H9 (cell line): ENCODE results near the gene ANKRD44. TPM values are rescaled to one million over a fixed set of nuclear protein-coding genes. Genes with fewer than 3 reads are reported as not detected.

Experiments
- DNase-seq: peaks from one replicate; pipeline ENCODE4 v3.0.0-alpha.2; 2017
- H2AFZ ChIP-seq: one replicate; pipeline ENCODE4 v1.6.1; 2013; ENCODE audit warnings: mild to moderate bottlenecking, low read length, control low read depth, moderate library complexity
- H2AK5ac ChIP-seq: 2 replicates; pipeline ENCODE4 v1.6.1; 2013; ENCODE audit warnings: low read length, control low read depth, mixed read lengths; ENCODE audit not compliant: insufficient read length
- H2BK120ac ChIP-seq: one replicate; pipeline ENCODE4 v1.6.1; 2013; ENCODE audit warnings: low read depth, mild to moderate bottlenecking, low read length, control low read depth, inconsistent platforms; ENCODE audit not compliant: poor library complexity, severe bottlenecking
- H2BK12ac ChIP-seq: 2 replicates; pipeline ENCODE4 v1.6.1; 2013; ENCODE audit warnings: low read length, control low read depth, mixed read lengths, low read depth; ENCODE audit not compliant: insufficient read length
- H2BK15ac ChIP-seq: 2 replicates; pipeline ENCODE4 v1.6.1; 2013; ENCODE audit warnings: low read depth, low read length, control low read depth
- H2BK20ac ChIP-seq: one replicate; pipeline ENCODE4 v1.6.1; 2013; ENCODE audit warnings: low read depth, mild to moderate bottlenecking, low read length, control low read depth, inconsistent platforms; ENCODE audit not compliant: poor library complexity, severe bottlenecking
- H2BK5ac ChIP-seq: 2 replicates; pipeline ENCODE4 v1.6.1; 2013; ENCODE audit warnings: low read length, control low read depth, mixed read lengths; ENCODE audit not compliant: insufficient read length
- H3K14ac ChIP-seq: 2 replicates; pipeline ENCODE4 v1.6.1; 2013; ENCODE audit warnings: low read length, control low read depth; ENCODE audit not compliant: insufficient read depth
- H3K18ac ChIP-seq: 2 replicates; pipeline ENCODE4 v1.6.1; 2013; ENCODE audit warnings: low read depth, mild to moderate bottlenecking, mixed read lengths, low read length, control low read depth; ENCODE audit not compliant: insufficient read length
- H3K23ac ChIP-seq: 2 replicates; pipeline ENCODE4 v1.6.1; 2013; ENCODE audit warnings: low read length, control low read depth, mixed read lengths, low read depth; ENCODE audit not compliant: insufficient read length
- H3K23me2 ChIP-seq: 2 replicates; pipeline ENCODE4 v1.6.1; 2013; ENCODE audit warnings: low read depth, mild to moderate bottlenecking, mixed read lengths, low read length, control low read depth; ENCODE audit not compliant: insufficient read length, poor library complexity, severe bottlenecking
- H3K27ac ChIP-seq: 2 replicates; pipeline ENCODE4 v1.5.1; 2013; ENCODE audit warnings: low read length, control low read depth, mixed read lengths, low read depth; ENCODE audit not compliant: insufficient read length
- H3K27me3 ChIP-seq: 2 replicates; pipeline ENCODE4 v1.6.1; 2013; ENCODE audit warnings: low read length, control low read depth, inconsistent platforms; ENCODE audit not compliant: insufficient read depth
- H3K4ac ChIP-seq: 2 replicates; pipeline ENCODE4 v1.6.1; 2013; ENCODE audit warnings: low read depth, mild to moderate bottlenecking, control low read depth, inconsistent platforms, low read length, moderate library complexity
- H3K4me1 ChIP-seq: 2 replicates; pipeline ENCODE4 v1.6.1; 2013; ENCODE audit warnings: low read length, control low read depth, inconsistent platforms; ENCODE audit not compliant: insufficient read depth
- H3K4me2 ChIP-seq: 2 replicates; pipeline ENCODE4 v1.6.1; 2013; ENCODE audit warnings: low read length, control low read depth, mixed read lengths; ENCODE audit not compliant: insufficient read length, insufficient read depth
- H3K56ac ChIP-seq: 2 replicates; pipeline ENCODE4 v1.6.1; 2013; ENCODE audit warnings: low read depth, mild to moderate bottlenecking, mixed read lengths, low read length, control low read depth; ENCODE audit not compliant: insufficient read length
- H3K79me1 ChIP-seq: 2 replicates; pipeline ENCODE4 v1.6.1; 2013; ENCODE audit warnings: low read depth, mild to moderate bottlenecking, moderate library complexity, low read length, control low read depth, inconsistent platforms; ENCODE audit not compliant: insufficient read depth, poor library complexity, severe bottlenecking
- H3K79me2 ChIP-seq: 2 replicates; pipeline ENCODE4 v1.6.1; 2013; ENCODE audit warnings: low read length, control low read depth, inconsistent platforms; ENCODE audit not compliant: insufficient read depth
- H3K9ac ChIP-seq: 2 replicates; pipeline ENCODE4 v1.6.1; 2013; ENCODE audit warnings: low read length, control low read depth, mixed read lengths; ENCODE audit not compliant: insufficient read length; ENCODE audit errors: extremely low read depth
- H3K9me3 ChIP-seq: one replicate; pipeline ENCODE4 v1.6.1; 2013; ENCODE audit warnings: low read depth, low read length, inconsistent platforms; ENCODE audit not compliant: control insufficient read depth
- H3T11ph ChIP-seq: one replicate; pipeline ENCODE4 v1.6.1; 2013; ENCODE audit warnings: mild to moderate bottlenecking, low read length, control low read depth, inconsistent platforms
- H4K20me1 ChIP-seq: one replicate; pipeline ENCODE4 v1.6.1; 2013; ENCODE audit not compliant: control insufficient read depth, insufficient read length, insufficient read depth
- H4K5ac ChIP-seq: 2 replicates; pipeline ENCODE4 v1.6.1; 2013; ENCODE audit warnings: low read depth, mild to moderate bottlenecking, mixed read lengths, low read length, control low read depth; ENCODE audit not compliant: insufficient read length
- H4K8ac ChIP-seq: replicated peaks from 2 replicates; pipeline ENCODE4 v1.6.1; 2013; ENCODE audit warnings: low read length, control low read depth, mixed read lengths, low read depth; ENCODE audit not compliant: insufficient read length
- H4K91ac ChIP-seq: 2 replicates; pipeline ENCODE4 v1.6.1; 2013; ENCODE audit warnings: low read depth, mild to moderate bottlenecking, moderate library complexity, mixed read lengths, low read length, control low read depth; ENCODE audit not compliant: insufficient read length
- H3K27ac Mint-ChIP-seq, 3 experiments: 2 replicates in 2 of 3; 3 replicates in 1 of 3; pipeline ENCODE4 v1.8.0; 2020 to 2021; ENCODE audit warnings: mixed read lengths in 3 of 3, mild to moderate bottlenecking in 1 of 3, moderate library complexity in 1 of 3
- H3K27me3 Mint-ChIP-seq: 2 replicates; pipeline ENCODE4 v1.8.0; 2021; ENCODE audit warnings: low read depth, mild to moderate bottlenecking, moderate library complexity, mixed read lengths
- H3K36me3 Mint-ChIP-seq, 3 experiments: 2 replicates in 2 of 3; 3 replicates in 1 of 3; pipeline ENCODE4 v1.8.0; 2020 to 2021; ENCODE audit warnings: low read depth in 3 of 3, mixed read lengths in 3 of 3; ENCODE audit not compliant: insufficient read depth in 1 of 3
- H3K4me1 Mint-ChIP-seq, 2 experiments: 2 replicates each; pipeline ENCODE4 v1.8.0; 2020; ENCODE audit warnings: mixed read lengths in 2 of 2
- H3K4me3 Mint-ChIP-seq, 2 experiments: 2 replicates in 1 of 2; 3 replicates in 1 of 2; pipeline ENCODE4 v1.8.0; 2020 to 2021; ENCODE audit warnings: mild to moderate bottlenecking in 2 of 2, mixed read lengths in 2 of 2, moderate library complexity in 1 of 2
- H3K9me3 Mint-ChIP-seq, 2 experiments: 2 replicates in 1 of 2; 3 replicates in 1 of 2; pipeline ENCODE4 v1.8.0; 2020; ENCODE audit warnings: mild to moderate bottlenecking in 2 of 2, mixed read lengths in 2 of 2, moderate library complexity in 1 of 2
- WGBS: extraction: QIAGEN DNeasy Blood & Tissue Kit; methylation state at CpG from one replicate; pipeline ENCODE4 v1.1.7; 2013; ENCODE audit warnings: missing lambda C conversion rate, low lambda C conversion rate, mixed read lengths; ENCODE audit not compliant: insufficient read length; ENCODE audit errors: extremely low coverage; 5-methylcytosine and 5-hydroxymethylcytosine counted together
- total RNA-seq: library from RNA; stranded (reverse); gene quantifications from 2 replicates; pipeline ENCODE4 v1.2.1, GENCODE V29; 2021
- TF ChIP-seq, protein P1 (sequence below): fragments of 200-600 bp; sonication (generic); conservative IDR thresholded peaks from 3 replicates; pipeline ENCODE4 v1.8.0; 2021; ENCODE audit warnings: antibody characterized with exemption, mild to moderate bottlenecking

ANKRD44 gene
- total RNA-seq, 1 experiment from 2014 or later = 1.9 TPM

DNA sequence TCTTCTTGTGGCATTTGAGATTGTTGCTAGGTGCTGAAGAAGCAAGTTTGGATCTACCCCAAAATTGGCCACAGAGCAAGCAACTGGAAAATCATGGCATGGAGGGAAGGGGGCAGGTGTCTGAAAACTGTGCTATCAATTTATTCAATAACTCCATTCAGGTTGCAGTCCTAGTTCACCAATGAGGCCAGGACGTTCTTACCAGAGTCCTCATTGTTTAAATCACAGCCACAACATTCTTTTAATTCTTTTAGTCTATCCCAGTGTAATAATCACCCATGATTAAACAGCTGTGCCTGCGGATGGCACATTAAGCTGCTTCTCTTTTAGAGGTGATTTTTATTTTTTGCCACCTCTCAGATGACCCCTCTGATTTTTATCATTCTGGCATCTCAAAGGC lies 103.5 kb downstream of the ANKRD44 start:
- Histone ChIP-seq H3K4me2 (no peak overlapping the region), H3K14ac (no peak overlapping the region), H4K91ac (no peak overlapping the region), H3T11ph (no peak overlapping the region), H3K79me2 (no peaks in the 10 kb centered on the region), H3K18ac (no peak overlapping the region), H3K27ac (no peak overlapping the region), H2AK5ac (no peak overlapping the region), H3K27me3 (no peaks in the 10 kb centered on the region), H2BK120ac (no peak overlapping the region), H3K4me1 (no peaks in the 10 kb centered on the region), H3K79me1 (no peaks in the 10 kb centered on the region), H2AFZ (no peak overlapping the region), H3K23me2 (no peaks in the 10 kb centered on the region), H4K20me1 (no peaks in the 10 kb centered on the region), H4K5ac (no peak overlapping the region), H2BK5ac (no peak overlapping the region), H3K9me3 (no peaks in the 10 kb centered on the region), H3K9ac (no peak overlapping the region), H2BK15ac (no peak overlapping the region), H4K8ac (no peak overlapping the region), H3K56ac (no peak overlapping the region), H2BK12ac (no peak overlapping the region), H3K4ac (no peak overlapping the region), H3K23ac (no peak overlapping the region), H2BK20ac (no peak overlapping the region)
- Mint-ChIP-seq H3K4me1 (0 out of 4 replicates have a peak, but pooled peaks cover 0 to under 1% of the 10 kb centered on the region in 2 experiments), H3K27me3 (no peaks in the 10 kb centered on the region), H3K36me3 (no peaks in the 10 kb centered on the region; a peak in 1 of 7 replicates), H3K27ac (no peak overlapping the region), H3K4me3 (no peak overlapping the region), H3K9me3 (no peaks in the 10 kb centered on the region)
- WGBS = no CpG with 5 or more reads among the region's 2 CpGs
- TF ChIP-seq, protein P1, sequence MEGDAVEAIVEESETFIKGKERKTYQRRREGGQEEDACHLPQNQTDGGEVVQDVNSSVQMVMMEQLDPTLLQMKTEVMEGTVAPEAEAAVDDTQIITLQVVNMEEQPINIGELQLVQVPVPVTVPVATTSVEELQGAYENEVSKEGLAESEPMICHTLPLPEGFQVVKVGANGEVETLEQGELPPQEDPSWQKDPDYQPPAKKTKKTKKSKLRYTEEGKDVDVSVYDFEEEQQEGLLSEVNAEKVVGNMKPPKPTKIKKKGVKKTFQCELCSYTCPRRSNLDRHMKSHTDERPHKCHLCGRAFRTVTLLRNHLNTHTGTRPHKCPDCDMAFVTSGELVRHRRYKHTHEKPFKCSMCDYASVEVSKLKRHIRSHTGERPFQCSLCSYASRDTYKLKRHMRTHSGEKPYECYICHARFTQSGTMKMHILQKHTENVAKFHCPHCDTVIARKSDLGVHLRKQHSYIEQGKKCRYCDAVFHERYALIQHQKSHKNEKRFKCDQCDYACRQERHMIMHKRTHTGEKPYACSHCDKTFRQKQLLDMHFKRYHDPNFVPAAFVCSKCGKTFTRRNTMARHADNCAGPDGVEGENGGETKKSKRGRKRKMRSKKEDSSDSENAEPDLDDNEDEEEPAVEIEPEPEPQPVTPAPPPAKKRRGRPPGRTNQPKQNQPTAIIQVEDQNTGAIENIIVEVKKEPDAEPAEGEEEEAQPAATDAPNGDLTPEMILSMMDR = no peak
- no peak for DNase-seq
